ENCODE measurements around the gene MBNL2. TPM values are rescaled to one million over a fixed set of nuclear protein-coding genes. Genes with fewer than 3 reads are reported as not detected.

MBNL2 gene
- total and polyA plus RNA-seq, 2 of the 13 experiments (the other 11 are each of a cell fraction or from before 2014, with no cell fraction given), result 30.8 to 59.0 TPM

- H3K79me2 ChIP-seq (ENCODE audit: insufficient read depth, low read length), result peaks cover 80% of the 10 kb centered on the region
- no peak for DNase-seq (ENCODE audit: low spot score)
- CTCF ChIA-PET (ENCODE audit: low intra/inter-chr PET ratio, low total read pairs), result no interaction called here
- POLR2A ChIA-PET, result interaction anchor here (0.8 kb wide), 1 partner anchor 65 kb away, joined by 3 read pairs; the partner anchor contains the start of gene MBNL2
- TF ChIP-seq ZBTB20 (CRISPR knock-in tag; IDR thresholded peaks at IDR 0.05; ENCODE audit: borderline replicate concordance, low read depth) (no peak), BATF2 (CRISPR knock-in tag; IDR thresholded peaks at IDR 0.05) (no peak), GABPB1 (CRISPR knock-in tag; IDR thresholded peaks at IDR 0.05) (no peak)
- WGBS (ENCODE audit: low lambda C conversion rate), result 91% methylated on average over 5 of the region's 5 CpGs
- peaks cover 24% of the 10 kb centered on the region; the same call in 1 of the 2 replicates for H4K20me1 ChIP-seq (ENCODE audit: insufficient read depth, low read length)
- peaks cover 17 to 31% of the 10 kb centered on the region in 2 experiments for H3K36me3 ChIP-seq (replicated peaks in 1 of 2; ENCODE audit: control insufficient read depth in 1 of 2, insufficient read depth in 2 of 2, low read length in 2 of 2)
- no peak for FAIRE-seq
- intact Hi-C loops (cut with micrococcal nuclease; ENCODE audit: unreplicated experiment), result no loop called here
- no TSS peak for BruUV-seq (replicated peaks)
- peaks cover 56% of the 10 kb centered on the region for H3K4me1 ChIP-seq (ENCODE audit: insufficient read depth, low read length)
- H3K9me3 ChIP-seq (ENCODE audit: low read length), result no peaks in the 10 kb centered on the region
- no peak overlapping the region for H2AFZ ChIP-seq (ENCODE audit: low read length)
- H3K27me3 ChIP-seq (ENCODE audit: control insufficient read depth in 1 of 2, insufficient read depth in 2 of 2, low read length in 2 of 2), result no peaks in the 10 kb centered on the region
- in situ Hi-C loops (cut with HindIII; ENCODE audit: extremely low pct_ligation_motif_present, low pct_unique_long_range_greater_than_20kb), result no loop called here
- H3K4me2 ChIP-seq (ENCODE audit: low read depth, low read length), result no peak overlapping the region
- no peak for ATAC-seq
- no peak overlapping the region for H3K27ac ChIP-seq (ENCODE audit: extremely low read length, insufficient read depth, low read length)
- no peak overlapping the region for H3K9ac ChIP-seq (ENCODE audit: insufficient read depth, low read depth, low read length)
- H3K4me3 ChIP-seq (replicated peaks in 1 of 3; ENCODE audit: insufficient read depth in 1 of 3, low read depth in 2 of 3, low read length in 3 of 3), result no peak overlapping the region
These were observed 64.9 kb downstream of the MBNL2 start for GRCh38 chr13:97287047-97287383.

GRCh38 chr13:97288486-97288900 is 66.4 kb downstream of the MBNL2 start:
- H3K27ac ChIP-seq (ENCODE audit: extremely low read length, insufficient read depth, low read length), result peak overlapping the region; percentile 54
- FAIRE-seq, result no peak
- peaks cover 77% of the 10 kb centered on the region for H3K79me2 ChIP-seq (ENCODE audit: insufficient read depth, low read length)
- no peaks in the 10 kb centered on the region for H3K27me3 ChIP-seq (ENCODE audit: control insufficient read depth in 1 of 2, insufficient read depth in 2 of 2, low read length in 2 of 2)
- 75% methylated on average over 2 of the region's 2 CpGs for WGBS (ENCODE audit: low lambda C conversion rate)
- TSS peak; percentile 5 for BruUV-seq (replicated peaks)
- no peak overlapping the region for H3K4me3 ChIP-seq (replicated peaks in 1 of 3; ENCODE audit: insufficient read depth in 1 of 3, low read depth in 2 of 3, low read length in 3 of 3)
- peak; percentile 88 for ATAC-seq
- peaks cover 15% of the 10 kb centered on the region; the same call in 1 of the 2 replicates for H4K20me1 ChIP-seq (ENCODE audit: insufficient read depth, low read length)
- DNase-seq (ENCODE audit: low spot score), result peak; percentile 57
- intact Hi-C loops (cut with micrococcal nuclease; ENCODE audit: unreplicated experiment) (loop anchor here (2.0 kb wide), 1 partner anchor 14 kb away; no protein-coding TSS in a partner anchor), in situ Hi-C loops (cut with HindIII; ENCODE audit: extremely low pct_ligation_motif_present, low pct_unique_long_range_greater_than_20kb) (no loop called here)
- no peaks in the 10 kb centered on the region for H3K9me3 ChIP-seq (ENCODE audit: low read length)
- ChIA-PET POLR2A (no interaction called here), CTCF (ENCODE audit: low intra/inter-chr PET ratio, low total read pairs) (no interaction called here)
- no peak overlapping the region for H2AFZ ChIP-seq (ENCODE audit: low read length)
- no peak overlapping the region for H3K9ac ChIP-seq (ENCODE audit: insufficient read depth, low read depth, low read length)
- peaks cover 42% of the 10 kb centered on the region for H3K4me1 ChIP-seq (ENCODE audit: insufficient read depth, low read length)
- H3K36me3 ChIP-seq (replicated peaks in 1 of 2; ENCODE audit: control insufficient read depth in 1 of 2, insufficient read depth in 2 of 2, low read length in 2 of 2), result peaks cover 11 to 21% of the 10 kb centered on the region in 2 experiments; a peak in 4 of 5 replicates
- H3K4me2 ChIP-seq (ENCODE audit: low read depth, low read length), result no peak overlapping the region
- TF ChIP-seq NFKB2 (CRISPR knock-in tag; IDR thresholded peaks at IDR 0.05; ENCODE audit: borderline replicate concordance), result no peak
- no peak for TF ChIP-seq SP5 (CRISPR knock-in tag; IDR thresholded peaks at IDR 0.05; ENCODE audit: borderline replicate concordance, low read depth)
- no peak for TF ChIP-seq ZMYM3 (CRISPR knock-in tag; IDR thresholded peaks at IDR 0.05)
- TF ChIP-seq SKI (IDR thresholded peaks at IDR 0.05; ENCODE audit: partially characterized antibody), result peak; percentile 9
- no peak for TF ChIP-seq AFF4 (CRISPR knock-in tag; IDR thresholded peaks at IDR 0.05)
- TF ChIP-seq TRAFD1 (CRISPR knock-in tag; IDR thresholded peaks at IDR 0.05; ENCODE audit: borderline replicate concordance), result no peak
- TF ChIP-seq ZBTB39 (CRISPR knock-in tag; IDR thresholded peaks at IDR 0.05), result no peak
